Measurements from ENCODE around the gene RNF10.
"Not testable (repeated sequence)": the region's sequence is repeated elsewhere in the genome, so short reads cannot be mapped to it uniquely, and the experiment has no call there.

The RNF10 gene

DNA sequence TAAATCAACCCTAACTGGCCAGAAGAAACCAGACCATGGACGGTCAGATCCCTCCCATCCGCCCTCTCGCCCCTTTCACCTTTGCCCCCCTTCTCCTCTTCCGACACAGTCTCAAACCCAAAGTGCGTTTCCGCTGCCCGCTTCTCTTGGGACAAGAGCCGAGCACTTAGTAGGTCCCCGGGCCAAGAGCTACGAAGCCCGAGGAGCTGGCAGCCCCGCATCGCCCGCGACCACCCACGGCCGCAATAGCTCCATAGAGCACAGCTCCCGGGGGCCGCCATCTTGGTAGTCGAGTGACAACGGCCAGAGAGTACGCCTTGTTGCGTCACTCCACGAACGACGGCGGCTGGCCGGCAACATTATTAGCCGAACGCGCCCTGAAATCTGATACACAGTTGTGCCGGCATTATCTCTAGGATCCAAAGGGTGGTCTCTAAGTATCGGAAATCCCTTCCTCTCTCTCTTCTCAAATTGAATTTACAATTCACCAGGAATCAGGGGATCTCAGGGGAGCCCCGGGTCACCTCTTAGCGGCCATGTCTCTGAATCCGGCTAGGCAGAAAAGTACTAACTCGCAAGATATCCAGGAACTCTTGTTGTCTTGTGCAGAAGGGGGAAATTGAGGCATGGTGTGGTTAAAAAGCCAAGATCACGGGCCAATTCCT, 5.2 kb upstream of the RNF10 start, which contains the start of gene COQ5:
COQ5 (minus strand) TSS at position 298 of the 665 bp plus-strand sequence; CDS start at position 281, 17 bp downstream.
- peak; percentile 93 for DNase-seq (ENCODE audit: low spot score)

- DNase-seq (ENCODE audit: low spot score), result peak; percentile 68
Observed at GRCh38 chr12:120529641-120530417, 4.3 kb upstream of the RNF10 start.

- DNase-seq (ENCODE audit: low spot score), result not testable (repeated sequence)
Observed at GRCh38 chr12:120530418-120530761, 3.8 kb upstream of the RNF10 start.

DNA sequence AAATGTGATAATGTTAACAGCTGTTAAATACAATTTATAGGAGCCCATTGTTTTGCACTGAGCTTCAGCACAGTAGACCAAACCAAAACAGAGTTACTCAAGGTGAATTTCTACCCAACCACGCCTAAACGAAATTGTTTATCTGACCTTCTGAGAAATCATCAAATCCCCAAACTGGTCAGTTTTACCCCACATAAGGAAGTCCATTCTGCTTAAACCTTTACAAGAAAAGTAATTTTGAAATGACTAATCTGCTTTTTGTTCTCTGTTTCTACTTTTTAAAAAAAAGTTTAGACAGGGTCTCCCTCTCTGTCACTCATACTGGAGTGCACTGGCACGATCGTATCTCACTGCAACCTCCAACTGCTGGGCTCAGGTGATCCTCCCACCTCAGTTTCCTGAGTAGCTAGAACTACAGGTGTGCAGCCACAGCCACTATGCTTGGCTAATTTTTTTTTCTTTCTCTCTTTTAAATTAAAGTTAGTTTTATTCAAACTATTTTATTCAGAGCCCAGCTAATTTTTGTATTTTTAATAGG, 1.4 kb upstream of the RNF10 start:
- no peak for DNase-seq (ENCODE audit: low spot score)

DNA sequence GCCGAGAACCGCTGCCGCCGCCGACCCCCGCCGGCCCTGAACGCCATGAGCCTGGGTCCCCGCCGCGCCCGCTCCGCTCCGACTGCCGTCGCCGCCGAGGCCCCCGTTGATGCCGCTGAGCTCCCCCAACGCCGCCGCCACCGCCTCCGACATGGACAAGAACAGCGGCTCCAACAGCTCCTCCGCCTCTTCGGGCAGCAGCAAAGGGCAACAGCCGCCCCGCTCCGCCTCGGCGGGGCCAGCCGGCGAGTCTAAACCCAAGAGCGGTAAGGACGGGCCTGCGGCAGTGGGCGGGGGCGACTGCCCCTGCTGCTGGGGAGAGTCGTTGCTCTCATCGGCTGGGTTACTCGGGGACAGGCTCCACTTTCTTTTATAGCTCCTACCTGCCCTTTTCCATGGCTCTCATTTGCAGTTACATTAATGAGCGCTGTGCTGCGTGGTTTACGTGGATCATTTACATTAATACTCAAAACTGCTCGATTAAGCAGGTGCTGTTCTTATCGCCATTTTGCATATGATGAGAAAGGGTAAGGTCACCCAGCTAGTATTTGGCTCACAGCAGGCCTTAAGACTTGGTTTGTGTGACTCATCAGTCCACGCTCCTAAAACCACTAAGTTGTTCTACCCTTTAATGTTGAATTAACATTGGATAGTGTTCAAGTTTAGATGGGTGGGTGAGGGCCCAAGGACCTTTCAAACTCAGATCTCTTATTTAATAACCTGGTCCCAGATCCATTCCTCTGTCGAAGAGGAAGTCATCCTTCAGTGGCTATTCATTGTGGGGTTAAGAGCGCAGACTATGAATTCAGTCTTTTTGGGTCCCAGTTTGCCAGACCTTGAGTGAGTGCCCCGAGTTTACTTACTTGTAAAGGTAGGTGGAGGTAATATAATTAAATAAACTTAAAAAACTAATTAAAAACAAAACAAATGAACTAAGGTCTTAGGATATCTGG, 823 bp downstream of the RNF10 start:
- no peak for DNase-seq (ENCODE audit: low spot score)

- DNase-seq (ENCODE audit: low spot score), result no peak
Observed at GRCh38 chr12:120536064-120536791, 2.1 kb downstream of the RNF10 start.

DNA sequence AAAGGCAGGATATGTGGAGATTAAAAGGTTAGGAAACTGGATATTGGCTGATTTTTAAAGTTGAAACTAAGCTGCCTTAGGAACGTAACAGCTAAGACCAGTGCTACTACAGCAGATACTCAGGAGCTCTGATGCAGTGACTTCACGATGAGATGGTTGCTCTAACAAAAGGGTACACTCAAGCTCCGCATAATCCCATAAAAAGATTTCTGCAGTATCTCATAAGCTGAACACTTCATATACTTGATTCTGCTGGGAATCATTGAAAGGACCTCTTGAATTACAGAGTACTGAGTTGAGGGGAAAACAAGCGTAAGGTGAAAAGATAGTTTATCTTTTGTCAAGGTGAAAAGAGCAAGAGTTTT, 3.7 kb downstream of the RNF10 start:
- no peak for DNase-seq (ENCODE audit: low spot score)

GRCh38 chr12:120538281-120539156, 4.4 kb downstream of the RNF10 start:
- DNase-seq (ENCODE audit: low spot score), result no peak

DNA sequence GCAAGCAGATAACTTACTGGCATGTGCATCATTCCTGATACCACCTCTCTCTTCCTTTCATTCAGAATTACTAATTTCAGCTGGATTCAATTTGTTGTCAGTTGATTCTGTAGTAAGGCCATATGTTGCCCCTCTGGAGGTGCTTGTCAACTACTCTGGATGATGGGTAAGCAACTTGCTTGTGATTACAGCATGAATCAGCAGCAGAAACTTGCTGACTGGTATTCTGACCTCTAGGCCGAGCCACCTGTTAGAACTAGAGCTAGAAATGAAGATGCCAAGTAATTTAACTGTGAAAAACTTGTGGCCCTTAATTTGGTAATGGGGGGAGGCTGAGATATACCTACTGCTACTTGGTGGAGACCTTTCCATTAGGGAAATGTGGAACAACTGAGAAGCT, 5.1 kb downstream of the RNF10 start:
- no peak for DNase-seq (ENCODE audit: low spot score)

DNA sequence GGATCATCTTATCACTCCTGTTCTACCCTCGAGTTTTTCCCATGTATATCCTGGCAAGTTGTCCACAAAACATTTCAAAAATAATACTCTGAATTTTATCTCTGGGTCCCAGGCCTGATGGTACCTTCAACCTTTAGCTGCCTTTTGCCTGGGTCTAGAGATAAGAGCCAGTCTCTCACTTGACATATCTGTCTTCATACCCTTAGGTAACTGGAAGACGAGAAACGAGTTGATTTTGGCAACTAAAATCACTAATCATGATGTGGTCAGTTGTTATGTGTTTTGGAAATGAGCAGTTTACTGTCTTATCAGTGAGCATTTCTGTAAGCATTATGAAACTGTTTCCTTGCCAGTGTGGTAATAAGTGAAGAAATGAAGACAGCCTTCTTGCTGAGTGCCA, 6.3 kb downstream of the RNF10 start:
- no peak for DNase-seq (ENCODE audit: low spot score)

DNA sequence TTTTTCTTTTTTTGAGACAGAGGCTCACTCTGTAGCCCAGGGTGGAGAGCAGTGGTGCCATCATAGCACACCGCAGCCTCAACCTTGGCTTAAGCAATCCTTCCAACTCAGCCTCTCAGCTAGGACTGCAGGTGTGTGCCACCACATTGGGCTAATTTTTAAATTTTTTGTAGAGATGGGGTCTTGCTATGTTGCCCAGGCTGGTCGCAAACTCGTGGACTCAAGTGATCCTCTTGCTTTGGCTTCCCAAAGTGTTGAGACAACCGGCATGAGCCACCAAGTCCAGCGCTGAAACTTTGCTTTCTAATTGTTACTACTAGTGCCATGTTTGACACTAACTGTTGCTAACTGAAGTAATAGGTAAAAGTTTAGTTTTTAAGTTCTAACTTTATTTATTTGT, 8.0 kb downstream of the RNF10 start:
- DNase-seq (ENCODE audit: low spot score), result no peak

DNA sequence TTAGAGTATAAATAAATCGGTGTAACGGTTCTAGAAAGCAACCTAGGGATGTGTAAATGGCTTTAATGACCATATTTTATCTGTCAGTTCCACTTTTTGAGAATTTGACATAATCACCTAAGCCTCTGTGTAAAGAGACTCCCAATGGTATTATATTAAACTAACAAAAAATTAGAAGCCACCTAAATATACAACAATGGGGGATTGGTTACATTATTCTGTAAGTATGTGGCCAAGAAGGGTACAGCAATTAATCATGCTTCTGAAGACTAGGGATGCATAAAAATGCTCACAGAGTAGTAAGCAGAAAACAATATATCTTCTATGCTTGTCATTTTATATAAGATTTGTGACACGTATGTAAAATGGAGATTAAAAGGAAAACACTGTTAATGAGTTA, 10.5 kb downstream of the RNF10 start:
- DNase-seq (ENCODE audit: low spot score), result no peak

DNA sequence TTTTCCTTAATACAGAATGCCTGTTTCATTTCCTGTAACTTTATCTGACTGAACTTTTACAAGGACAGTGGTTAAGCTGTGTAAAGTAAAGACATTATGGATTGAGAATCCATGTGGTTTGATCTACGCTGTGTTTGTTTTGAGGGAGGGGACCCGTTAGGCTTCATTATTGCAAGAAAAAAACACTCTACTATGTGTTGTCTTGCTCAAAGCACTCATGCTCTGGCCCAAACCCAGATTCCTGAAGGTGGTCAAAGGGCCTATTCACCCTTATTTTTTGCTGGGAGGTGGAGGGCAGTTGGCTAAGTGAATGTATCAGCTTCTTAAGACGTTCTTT, 11.9 kb downstream of the RNF10 start:
- no peak for DNase-seq (ENCODE audit: low spot score)

GRCh38 chr12:120554678-120555077, 20.5 kb downstream of the RNF10 start:
- no peak for DNase-seq (ENCODE audit: low spot score)

- DNase-seq (ENCODE audit: low spot score), result no peak
Observed at GRCh38 chr12:120557589-120557988, 23.4 kb downstream of the RNF10 start.

DNA sequence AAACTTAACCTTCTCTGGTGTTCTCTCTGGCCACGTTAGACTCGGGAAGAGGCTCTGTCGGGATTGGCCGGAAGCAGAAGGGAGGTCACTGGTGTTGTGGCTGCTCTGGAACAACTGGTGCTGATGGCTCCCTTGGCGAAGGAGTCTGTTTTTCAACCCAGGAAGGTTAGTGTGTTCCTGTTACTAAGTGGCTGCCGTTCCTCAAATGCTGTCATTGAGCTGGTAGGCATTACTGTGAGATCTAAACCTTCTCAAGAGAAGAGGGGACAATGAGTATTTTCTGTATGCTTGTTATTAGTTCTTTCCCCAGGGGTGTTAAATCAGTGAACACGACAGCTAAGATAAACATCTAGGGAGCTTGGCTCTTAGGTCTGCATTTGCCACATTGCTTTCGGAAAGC, 28.8 kb downstream of the RNF10 start:
- DNase-seq (ENCODE audit: low spot score), result no peak

- no peak for DNase-seq (ENCODE audit: low spot score)
Observed at GRCh38 chr12:120563495-120563894, 29.3 kb downstream of the RNF10 start.

DNA sequence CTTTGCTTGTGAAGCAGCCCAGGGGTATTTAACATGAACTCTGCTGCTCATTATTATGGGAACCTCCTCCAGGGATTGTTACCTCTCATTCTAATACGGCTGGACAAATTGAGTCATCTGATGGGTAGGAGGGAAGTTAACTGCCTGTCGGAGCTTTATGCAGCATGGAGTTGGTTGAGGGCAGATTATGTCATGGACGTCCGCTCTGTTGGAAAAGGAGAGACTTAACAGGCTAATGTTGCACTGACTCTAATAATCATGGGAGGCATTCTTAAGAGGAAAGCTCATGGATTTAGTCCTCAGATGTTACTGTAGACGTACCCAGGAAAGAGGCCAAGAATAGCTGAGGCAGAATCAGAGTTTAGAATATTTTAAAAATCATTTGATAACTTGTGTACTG, 37.1 kb downstream of the RNF10 start:
- no peak for DNase-seq (ENCODE audit: low spot score)

GRCh38 chr12:120573560-120573959, 39.4 kb downstream of the RNF10 start:
- no peak for DNase-seq (ENCODE audit: low spot score)

DNA sequence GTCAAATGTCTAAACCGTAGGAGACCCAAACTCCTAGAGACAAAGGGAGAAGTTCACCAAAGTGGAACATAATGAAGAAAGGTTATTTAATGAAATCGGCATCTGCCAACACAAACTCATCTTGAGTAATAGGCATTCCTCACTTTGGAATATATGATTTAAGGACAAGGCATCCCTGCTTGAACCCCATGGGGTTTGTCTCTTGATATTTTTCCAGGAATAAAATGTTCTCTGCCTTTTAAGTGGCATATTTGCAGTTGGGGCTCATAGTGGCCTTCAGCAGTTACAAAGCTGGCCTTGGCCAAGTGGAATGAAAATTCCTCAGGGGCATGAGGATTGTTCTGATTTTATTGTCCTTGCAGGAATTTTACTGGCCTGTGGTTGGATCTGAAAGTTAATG, 40.0 kb downstream of the RNF10 start:
- no peak for DNase-seq (ENCODE audit: low spot score)

DNA sequence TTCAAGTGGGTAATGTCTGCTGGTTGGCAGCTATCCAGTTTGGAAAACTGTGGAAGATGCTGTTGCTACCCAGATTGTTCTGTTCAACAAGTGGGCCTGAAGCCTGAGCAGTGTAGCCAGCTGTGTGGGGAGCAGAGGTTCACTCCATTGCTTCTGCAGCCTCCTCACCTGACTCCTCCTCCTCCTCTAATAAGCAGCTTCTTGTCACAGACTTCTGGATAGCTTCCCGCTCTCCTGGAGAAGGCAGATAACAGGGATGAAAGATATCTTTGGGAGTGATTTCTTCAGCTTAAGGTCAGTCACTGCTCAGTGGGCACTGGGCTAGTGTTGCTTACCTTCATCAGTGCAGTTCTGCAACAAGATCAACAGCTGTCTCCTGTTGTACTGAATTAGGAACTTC, 45.0 kb downstream of the RNF10 start:
- DNase-seq (ENCODE audit: low spot score), result no peak

Data from cerebellar cortex (tissue), 1 donor.